Myocyte (in vitro differentiated cells): Measurements from ENCODE around the gene GRK4. TPM values are rescaled to one million over a fixed set of nuclear protein-coding genes. Genes with fewer than 3 reads are reported as not detected.
"Not testable (repeated sequence)": the region's sequence is repeated elsewhere in the genome, so short reads cannot be mapped to it uniquely, and the experiment has no call there.

Experiments used
- DNase-seq: peaks from one replicate; pipeline ENCODE4 v3.0.0-alpha.2; 2012; ENCODE audit warnings: low read depth
- total RNA-seq: library from RNA; depleted of rRNA; stranded (reverse); fragments of >200 nt; gene quantifications from 2 replicates; pipeline ENCODE4 v1.2.3, GENCODE V29; 2014

GRK4 gene
- total RNA-seq, 1 donor from 2014 or later: 16.7 TPM

DNA sequence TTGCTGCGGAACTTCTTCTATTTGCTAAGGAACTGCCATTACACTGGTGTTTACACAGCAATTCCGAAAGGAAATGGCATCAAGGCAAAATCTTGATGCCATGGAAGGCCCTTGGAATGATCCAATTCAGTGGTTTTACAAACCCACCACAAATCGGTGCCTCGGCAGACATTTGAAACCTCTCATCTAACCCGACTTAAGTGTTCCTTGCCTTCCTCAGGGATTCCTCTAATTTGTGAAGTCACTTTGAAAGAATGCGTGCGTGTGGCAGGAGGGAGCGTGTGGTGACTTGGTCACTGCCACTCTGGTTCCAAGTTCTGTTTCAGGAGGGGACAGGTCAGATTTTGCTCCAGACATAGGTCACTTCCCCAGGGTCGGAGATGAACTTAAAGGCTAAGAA lies 4.9 kb upstream of the GRK4 start:
- DNase-seq: peak; percentile 87

DNA sequence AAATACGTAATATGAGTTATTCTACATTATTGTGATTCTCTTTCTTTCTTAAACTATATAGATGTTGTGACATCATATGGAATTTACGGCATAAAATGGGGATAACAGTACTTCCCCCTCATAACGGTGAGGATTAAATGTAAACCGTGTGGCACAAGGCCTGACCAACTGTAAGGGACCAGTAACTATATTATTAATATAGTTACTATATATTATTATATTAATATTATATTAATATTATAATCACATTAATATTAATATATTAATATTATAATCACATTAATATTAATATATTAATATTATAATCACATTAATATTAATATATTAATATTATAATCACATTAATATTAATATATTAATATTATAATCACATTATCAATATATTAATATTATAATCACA lies 2.9 kb upstream of the GRK4 start:
- not testable (repeated sequence) for DNase-seq

DNA sequence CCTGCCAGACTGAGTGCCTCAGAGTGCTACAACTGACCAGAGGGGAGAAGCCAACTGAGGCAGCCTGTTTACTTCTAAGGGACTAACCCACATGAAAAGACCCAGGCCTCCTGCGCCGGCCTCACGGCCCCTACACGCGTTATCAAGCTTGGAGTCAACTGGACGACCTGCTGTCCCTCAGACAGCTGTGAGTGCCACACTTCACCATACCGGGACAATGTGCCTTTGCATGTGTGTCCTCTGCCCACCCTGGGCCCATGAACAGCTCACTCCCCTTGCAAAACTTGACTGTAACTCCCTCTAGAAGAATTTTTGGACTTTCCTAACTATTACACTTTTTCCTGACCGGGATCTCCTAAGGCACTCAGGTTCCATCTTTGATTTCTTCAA lies 2.0 kb upstream of the GRK4 start:
- DNase-seq: no peak

DNA sequence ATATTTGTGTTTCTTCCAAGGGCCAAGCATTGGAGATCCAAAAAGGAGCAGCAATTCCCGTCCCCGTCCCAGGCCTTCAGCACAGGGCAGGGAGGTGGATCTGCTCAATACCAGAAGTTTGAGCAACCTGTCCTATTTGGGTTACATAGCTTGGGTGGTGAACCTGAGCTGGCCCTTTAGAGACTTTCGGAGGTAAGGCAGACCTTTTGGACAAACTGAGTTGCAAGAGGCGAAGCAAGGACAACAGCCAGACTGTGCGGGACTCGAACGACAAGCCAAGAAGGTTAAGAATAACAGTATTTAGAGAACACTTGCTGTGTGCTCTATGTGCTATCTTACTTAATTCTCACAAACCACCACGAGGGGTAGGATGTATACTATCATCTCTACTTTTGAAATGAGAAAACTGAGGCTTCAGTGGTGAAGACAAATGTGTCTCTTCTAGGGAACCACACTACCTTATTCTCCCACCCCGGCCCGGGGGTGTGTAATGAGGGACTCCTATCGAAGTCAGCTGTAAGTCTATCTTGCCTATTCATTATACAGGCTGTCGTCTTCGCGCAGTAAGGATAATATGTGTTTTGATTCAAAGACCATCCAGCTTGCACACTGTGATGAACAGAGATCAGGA lies 1.4 kb upstream of the GRK4 start:
- DNase-seq: no peak

DNA sequence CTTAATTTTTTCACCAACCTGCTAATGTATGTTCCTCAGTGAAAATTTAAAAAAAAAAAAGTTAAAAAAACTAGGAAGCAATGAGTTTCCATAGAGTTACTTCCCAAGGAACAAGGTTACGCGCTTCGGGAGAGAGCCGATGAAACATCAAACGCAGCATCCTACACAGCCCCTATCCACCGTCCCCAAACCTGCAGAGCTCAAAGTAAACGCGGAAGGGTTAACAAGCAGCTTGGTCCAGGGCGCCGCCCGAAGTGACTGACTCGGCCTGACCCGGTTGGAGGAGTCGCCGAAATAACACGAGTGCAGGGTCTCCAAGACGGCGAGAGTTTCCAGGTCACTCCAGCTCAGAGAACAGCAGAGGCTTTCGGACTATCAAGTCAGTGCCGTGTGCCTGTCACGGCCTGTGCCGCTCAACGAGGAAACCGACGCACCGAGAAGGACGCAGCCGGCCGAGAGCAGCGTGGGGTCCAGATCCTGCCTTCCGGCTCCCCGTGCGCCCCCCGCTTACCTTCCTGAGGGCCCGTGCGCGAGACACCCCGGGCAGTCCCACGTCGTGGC lies 677 bp upstream of the GRK4 start:
- DNase-seq: peak; percentile 64

DNA sequence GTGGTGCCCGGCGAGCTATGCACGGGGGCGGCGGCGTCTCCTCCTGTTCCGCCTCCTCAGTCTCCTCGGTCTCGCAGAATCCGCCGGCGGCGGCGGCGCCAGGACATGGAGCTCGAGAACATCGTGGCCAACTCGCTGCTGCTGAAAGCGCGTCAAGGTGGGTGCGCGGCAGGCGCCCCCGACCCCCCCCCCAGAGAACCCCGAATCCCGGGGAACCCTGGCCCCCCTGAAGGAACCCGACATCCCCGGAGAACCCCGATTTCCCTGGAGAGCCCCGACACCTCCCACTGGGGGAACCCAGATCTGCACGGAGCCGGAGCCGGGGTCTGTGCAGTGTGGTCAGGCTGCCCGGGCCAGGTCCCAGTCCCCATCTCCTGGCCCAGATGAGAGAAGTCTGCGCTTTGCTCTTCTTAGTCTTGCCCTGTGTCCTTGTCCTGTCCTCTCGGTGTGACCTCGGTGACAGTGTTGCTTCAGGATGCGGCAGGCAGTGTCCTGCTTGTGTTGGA lies 648 bp downstream of the GRK4 start:
- DNase-seq: no peak

DNA sequence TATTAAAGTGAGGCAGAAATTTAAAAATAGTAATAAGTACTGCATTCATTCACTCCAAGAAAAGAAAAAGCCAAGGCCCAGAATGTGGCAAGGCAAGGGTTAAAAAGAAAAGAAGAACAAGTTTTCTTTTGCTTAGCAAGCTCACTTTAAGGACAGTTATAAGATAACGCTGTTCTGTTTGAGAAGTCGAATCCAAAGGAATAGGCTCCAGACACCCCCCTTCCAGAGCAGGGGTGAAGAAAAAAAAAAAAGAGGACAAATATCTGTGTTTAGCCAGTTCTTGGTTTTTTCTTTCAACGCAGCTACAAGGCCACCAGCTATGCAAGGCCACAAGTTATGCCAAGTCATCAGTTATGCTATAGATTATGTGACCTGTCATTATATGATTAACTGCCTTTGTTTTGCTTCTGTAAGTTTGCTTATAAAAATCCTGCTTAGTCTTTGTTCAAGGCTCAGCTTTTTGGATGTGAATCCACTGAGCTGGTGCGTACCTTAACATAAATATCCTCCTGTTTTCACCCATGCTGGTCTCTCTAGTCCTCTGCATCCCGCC lies 1.4 kb downstream of the GRK4 start:
- DNase-seq: no peak

DNA sequence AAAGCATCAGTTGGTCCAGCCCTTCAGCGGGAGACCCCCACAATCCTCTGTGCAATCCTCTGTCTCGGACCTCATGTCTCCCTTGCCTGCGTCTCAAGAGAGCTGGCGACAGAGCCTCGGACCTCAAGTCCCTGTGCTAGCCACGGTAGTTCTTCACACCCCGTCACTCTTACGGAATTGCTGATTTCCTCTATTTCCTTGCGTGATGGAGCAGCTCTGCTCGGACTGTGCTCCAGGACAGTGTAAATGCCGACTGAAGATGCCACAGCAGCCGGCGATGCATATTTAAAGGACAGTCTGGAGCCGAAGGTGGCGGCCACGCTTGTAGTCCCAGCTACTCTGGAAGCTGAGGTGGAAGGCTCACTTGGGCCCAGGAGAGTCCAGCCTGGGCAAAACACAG lies 1.9 kb downstream of the GRK4 start:
- no peak for DNase-seq

DNA sequence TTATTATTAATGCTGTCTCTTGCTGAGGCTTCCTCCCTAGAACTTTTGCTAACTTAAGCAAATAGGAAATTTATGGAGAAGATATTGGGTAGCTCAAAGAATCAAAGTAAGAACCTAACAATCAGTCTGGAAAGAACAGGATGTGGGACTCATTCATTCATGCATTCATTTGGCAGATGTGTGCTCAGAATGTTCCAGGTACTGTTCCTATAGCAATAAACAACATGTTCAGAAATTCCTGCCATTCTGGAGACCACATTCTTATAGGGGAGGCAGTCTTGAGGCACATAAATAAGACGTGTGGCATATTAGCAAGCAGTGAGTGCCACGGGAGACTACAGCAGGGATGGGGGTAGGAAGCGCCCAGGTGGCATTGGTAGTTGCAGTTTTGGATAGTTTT lies 5.0 kb downstream of the GRK4 start:
- DNase-seq: no peak

DNA sequence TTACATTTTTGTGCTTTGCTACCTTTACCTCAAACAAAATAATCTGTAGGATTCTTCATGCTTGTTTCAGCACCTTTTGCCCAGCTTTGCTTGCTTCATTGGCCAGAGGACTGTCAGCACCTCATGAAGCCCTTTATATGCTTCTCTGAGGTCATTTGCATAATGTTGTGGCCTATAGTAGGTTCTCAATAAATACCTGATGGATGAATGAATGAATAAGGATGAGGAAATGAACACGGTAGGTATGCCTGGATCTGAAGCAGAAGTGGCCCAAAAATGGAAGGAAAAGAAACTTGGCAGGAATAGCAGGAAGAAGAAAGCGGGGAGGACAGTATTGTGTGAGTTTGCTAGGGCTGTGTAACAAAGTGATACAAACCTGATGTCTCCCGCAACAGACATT lies 7.9 kb downstream of the GRK4 start:
- DNase-seq: no peak

DNA sequence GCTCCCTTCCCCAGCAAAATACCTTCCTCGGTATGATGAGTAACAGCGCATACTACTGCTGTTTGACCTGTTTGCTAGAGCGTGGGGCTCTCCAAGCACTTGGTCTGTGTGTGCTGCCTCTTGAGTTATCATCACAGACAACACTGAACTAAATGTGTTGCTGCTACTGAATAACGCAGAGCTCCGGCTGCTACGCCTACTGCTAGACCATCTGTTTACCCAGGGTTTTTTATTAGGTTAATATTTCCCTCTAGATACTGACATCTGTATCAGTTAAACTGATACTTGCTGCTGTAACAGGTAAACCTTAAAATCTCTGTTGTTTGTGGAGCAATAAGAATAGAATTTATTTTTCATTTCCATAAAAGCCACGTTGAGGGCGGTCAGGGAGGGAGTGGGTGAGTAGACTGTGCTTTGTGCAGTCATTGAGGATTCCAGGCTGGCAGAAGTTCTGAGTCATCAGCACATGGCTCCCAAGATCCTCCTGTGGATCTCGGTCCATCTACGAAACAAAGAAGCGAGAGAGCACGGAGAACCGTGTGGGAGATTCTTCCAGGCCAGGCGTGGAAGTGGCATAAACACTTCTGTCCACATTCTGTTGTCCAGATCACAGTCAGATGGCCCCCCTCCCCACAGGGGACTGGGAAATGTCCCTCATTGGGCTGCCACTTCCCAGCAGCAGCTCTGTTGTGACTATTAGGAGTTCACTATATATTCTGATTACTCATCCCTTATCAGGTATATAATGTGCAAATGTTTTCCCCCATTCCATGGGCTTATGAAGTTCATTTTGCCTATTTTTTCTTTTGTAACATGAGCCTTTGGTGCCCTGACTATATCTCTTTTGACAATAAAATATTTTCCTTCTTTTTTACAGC lies 14.1 kb downstream of the GRK4 start:
- peak; percentile 45 for DNase-seq

DNA sequence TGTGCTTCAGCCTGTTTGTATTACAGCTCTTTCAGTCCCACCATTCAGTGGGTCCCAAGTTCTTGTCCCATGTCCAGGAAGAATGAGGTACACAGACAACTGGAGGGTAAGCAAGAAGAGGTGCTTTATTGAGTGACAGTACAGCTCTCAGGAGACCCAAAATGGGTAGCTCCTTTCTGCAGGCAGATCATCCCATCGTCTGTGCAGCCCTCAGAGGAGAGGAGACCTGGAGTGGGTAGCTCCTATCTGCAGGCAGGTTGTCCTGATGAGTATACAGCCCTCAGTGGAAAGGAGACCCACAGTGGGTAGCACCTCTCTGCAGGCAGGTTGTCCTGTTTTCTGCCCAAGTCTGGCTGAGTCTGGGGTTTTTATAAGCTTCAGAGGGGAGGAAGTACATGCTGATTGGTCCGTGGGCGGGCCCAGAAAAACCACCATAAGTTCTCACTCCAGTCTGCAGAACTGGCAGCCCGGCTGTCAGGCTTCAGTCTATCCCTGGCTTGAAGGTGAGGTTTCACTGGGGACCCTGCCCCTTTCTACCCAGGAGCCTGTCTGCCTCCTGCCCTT lies 18.0 kb downstream of the GRK4 start:
- DNase-seq: no peak

DNA sequence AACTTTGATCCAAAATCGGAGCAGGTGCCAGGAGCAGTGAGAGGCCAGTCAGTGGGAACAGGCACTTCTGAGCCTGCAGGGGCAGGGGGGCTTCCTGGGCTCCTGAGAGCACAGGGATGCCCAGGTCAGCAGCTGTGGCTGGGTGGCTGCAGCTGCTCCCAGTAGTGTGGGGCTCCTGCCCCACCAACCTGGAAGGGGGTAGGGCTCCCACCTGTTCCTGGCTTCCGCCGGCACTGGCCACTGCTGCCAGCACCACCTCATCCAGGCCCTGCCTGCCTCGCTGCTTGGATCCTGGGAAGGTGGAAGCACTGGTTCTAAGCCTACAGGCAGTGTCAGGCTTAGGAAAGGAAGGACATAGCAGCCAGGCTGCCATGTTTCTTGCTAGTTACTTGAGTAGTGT lies 18.6 kb downstream of the GRK4 start:
- no peak for DNase-seq

DNA sequence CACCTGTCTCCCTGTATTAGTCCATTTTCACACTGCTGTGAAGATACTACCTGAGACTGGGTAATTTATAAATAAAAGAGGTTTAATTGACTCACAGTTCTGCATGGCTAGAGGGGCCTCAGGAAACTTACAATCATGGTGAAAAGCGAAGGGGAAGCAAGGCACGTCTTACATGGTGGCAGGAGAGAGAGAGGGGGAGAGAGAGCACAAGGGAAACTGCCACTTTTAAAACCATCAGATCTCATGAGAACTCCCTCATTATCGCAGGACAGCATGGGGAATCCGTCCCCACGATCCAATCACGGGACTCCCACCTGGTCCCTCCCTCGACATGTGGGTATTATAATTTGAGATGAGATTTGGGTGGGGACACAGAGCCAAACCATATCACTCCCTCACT lies 20.3 kb downstream of the GRK4 start:
- DNase-seq: not testable (repeated sequence)

DNA sequence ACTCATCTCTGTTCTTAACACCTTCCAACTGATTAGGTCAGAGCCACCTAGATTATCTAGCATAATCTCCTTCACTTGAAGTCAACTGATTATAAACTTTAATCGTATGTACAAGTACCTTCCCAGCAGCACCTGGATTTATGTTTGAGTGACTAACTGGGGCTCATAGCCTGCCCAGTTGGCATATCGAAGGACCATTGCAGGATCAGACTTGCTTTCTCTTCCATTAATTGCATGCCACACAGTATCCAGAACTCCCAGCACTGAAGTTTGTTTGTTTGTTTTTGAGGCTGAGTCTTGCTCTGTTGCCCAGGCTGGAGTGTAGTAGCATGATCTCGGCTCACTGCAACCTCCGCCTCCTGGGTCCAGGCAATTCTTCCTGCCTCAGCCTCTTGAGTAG lies 27.9 kb downstream of the GRK4 start:
- no peak for DNase-seq

DNA sequence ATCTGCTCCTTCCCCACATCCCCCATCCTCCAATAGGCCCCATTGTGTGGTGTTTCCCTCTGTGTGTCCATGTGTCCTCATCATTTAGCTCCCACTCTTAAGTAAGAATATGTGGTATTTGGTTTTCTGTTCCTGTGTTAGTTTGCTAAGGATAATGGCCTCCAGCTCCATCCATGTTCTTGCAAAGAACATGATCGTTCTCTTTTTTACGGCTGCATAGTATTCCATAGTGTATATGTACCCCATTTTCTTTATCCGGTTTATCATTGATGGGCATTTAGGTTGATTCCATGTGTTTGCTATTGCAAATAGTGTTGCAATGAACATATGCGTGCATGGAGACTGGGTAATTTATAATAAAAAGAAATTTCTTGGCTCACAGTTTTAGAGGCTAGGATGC lies 31.5 kb downstream of the GRK4 start:
- DNase-seq: no peak

DNA sequence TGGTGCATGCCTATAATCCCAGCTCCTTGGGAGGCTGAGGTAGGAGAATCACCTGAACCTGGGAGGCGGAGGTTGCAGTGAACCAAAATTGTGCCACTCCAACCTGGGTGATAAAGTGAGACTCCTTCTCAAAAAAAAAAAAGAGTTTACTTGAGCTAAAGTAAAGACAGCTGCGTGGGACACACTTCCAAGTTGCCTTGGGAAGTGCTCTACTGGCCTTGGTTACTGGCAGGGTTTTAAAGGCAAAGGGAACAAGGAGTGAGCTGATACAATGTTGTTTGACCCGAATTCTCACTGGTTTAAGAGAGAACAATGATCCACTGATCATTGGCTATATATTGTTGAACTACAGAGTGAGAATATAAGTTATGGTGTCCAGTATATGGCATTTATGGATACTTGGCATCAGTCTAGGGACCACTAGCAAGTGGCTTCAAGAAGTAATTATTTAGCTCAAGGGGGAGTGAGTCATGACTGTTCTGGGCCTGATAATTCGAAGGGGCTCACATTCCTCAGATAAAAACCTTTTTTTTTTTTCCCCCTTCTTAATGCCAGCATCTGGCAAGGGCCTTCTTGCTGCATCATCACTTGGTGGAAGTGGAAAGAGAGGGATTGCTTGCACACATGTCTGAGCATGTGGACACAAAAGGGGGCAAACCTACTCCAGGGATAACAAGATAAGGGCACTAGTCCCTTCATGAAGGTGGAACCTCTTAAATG lies 32.3 kb downstream of the GRK4 start:
- no peak for DNase-seq

DNA sequence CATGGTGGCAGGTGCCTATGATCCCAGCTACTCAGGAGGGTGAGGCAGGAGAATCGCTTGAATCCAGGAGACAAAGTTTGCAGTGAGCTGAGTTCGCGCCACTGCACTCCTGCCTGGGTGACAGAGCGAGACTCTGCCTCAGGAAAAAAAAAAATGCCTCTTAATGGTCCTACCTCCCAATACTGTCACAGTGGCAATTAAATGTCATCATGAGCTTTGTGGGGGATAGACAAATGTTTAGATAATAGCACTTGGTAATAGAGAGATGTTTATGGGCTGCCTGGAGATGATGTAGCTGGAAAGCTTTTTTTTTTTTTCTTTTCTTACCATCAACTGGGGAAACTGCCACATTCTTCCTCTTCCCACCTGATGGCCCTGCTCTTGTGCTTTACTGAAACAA lies 33.0 kb downstream of the GRK4 start:
- DNase-seq: no peak

DNA sequence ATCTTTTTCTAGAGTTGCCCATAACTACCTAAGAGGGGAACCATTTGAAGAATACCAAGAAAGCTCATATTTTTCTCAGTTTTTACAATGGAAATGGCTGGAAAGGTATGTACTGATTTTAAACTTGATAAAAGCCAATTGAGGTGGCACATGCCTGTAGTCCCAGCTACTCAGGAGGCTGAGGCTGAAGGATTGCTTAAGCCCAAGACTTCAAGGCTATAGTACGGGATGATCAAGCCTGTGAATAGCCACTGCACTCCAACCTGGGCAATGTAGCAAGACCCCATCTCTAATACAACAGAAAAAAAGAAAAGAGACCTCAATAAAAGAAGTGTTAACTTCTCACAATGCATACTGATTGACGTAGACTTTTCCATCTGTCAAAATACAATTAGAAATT lies 44.4 kb downstream of the GRK4 start:
- no peak for DNase-seq

DNA sequence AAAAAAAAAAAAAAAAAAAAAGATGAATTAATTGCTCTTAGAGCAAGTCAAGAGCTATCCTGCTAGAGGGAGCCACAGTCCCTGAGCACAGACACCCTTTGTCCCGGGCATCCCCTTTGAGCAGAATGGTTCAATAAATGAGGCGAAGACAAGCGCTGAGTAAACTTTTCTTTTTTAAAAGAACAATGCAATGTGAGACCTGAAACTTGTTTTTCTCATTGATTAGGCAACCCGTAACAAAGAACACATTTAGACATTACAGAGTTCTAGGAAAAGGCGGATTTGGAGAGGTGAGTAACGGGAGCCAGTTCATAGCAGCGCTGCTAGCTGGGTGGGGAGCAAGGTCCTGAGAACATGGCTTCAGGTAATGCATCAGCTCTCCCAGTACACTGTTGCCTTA lies 46.1 kb downstream of the GRK4 start:
- DNase-seq: peak; percentile 30

DNA sequence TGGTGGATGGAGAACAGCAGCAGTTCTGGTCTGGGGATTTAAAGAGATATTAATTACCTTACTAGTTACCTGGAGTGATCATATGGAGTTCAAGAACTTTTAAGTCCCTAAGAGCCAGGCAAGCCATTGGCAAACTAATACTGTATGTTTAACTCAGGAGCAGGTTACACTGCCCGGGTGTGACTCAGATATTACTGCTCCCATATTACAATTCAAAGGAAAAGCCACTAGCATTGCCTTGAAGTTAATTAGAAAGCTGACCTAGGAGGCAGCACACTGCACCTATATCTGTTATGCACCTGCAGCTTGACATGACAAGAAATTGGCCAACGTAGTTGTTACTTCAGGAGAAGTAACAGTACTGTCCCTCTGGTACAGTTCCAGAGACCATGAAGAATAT lies 47.2 kb downstream of the GRK4 start:
- DNase-seq: no peak
